Astrocyte (in vitro differentiated cells and primary cell): ENCODE measurements around the gene CLNK. TPM values are rescaled to one million over a fixed set of nuclear protein-coding genes. Genes with fewer than 3 reads are reported as not detected.

Experiments used
- DNase-seq: peaks from one replicate; pipeline ENCODE4 v3.0.0-alpha.2; 2010; ENCODE audit warnings: low read depth
- FAIRE-seq: peaks from 2 replicates; lab custom pipeline; 2011; peaks lifted over from hg19 to GRCh38; lab: Jason Lieb, UNC
- H2AFZ ChIP-seq: 2 replicates; pipeline ENCODE4 v1.6.0; 2012; ENCODE audit warnings: low read depth, low read length, inconsistent platforms
- H3K27ac ChIP-seq: 2 replicates; pipeline ENCODE4 v1.5.1; 2011; ENCODE audit warnings: low read depth, low read length, inconsistent platforms
- H3K27me3 ChIP-seq: 2 replicates; pipeline ENCODE4 v1.6.0; 2011; ENCODE audit warnings: low read length, inconsistent platforms; ENCODE audit not compliant: insufficient read depth
- H3K36me3 ChIP-seq: 2 replicates; pipeline ENCODE4 v1.5.1; 2011; ENCODE audit warnings: low read length, inconsistent platforms; ENCODE audit not compliant: insufficient read depth
- H3K4me1 ChIP-seq: 2 replicates; pipeline ENCODE4 v1.5.1; 2011; ENCODE audit warnings: low read length, inconsistent platforms; ENCODE audit not compliant: insufficient read depth
- H3K4me2 ChIP-seq: 2 replicates; pipeline ENCODE4 v1.6.0; 2012; ENCODE audit warnings: low read length, inconsistent platforms
- H3K4me3 ChIP-seq: 2 replicates; pipeline ENCODE4 v1.5.1; 2011; ENCODE audit warnings: low read depth, mild to moderate bottlenecking, low read length, inconsistent platforms; ENCODE audit not compliant: insufficient read depth
- H3K79me2 ChIP-seq: 2 replicates; pipeline ENCODE4 v1.6.0; 2012; ENCODE audit warnings: mild to moderate bottlenecking, low read length, inconsistent platforms; ENCODE audit not compliant: insufficient read depth
- H3K9ac ChIP-seq: 2 replicates; pipeline ENCODE4 v1.6.0; 2012; ENCODE audit warnings: mild to moderate bottlenecking, low read length, inconsistent platforms
- H3K9me3 ChIP-seq: 2 replicates; pipeline ENCODE4 v1.5.1; 2012; ENCODE audit warnings: low read depth, mild to moderate bottlenecking, low read length, inconsistent platforms; ENCODE audit not compliant: insufficient read depth
- H4K20me1 ChIP-seq: 2 replicates; pipeline ENCODE4 v1.6.0; 2012; ENCODE audit warnings: low read length, inconsistent platforms; ENCODE audit not compliant: insufficient read depth
- H3K27ac Mint-ChIP-seq: one replicate; pipeline ENCODE4 v1.8.0; 2021; ENCODE audit warnings: mild to moderate bottlenecking, mixed read lengths; ENCODE audit not compliant: unreplicated experiment
- H3K27me3 Mint-ChIP-seq: one replicate; pipeline ENCODE4 v1.8.0; 2021; ENCODE audit warnings: low read depth, mixed read lengths; ENCODE audit not compliant: unreplicated experiment
- H3K36me3 Mint-ChIP-seq: one replicate; pipeline ENCODE4 v1.8.0; 2021; ENCODE audit warnings: low read depth, mixed read lengths; ENCODE audit not compliant: unreplicated experiment
- H3K4me1 Mint-ChIP-seq: one replicate; pipeline ENCODE4 v1.8.0; 2021; ENCODE audit warnings: low read depth, mixed read lengths; ENCODE audit not compliant: unreplicated experiment
- H3K4me3 Mint-ChIP-seq: one replicate; pipeline ENCODE4 v1.8.0; 2021; ENCODE audit warnings: mild to moderate bottlenecking, moderate library complexity, mixed read lengths; ENCODE audit not compliant: unreplicated experiment
- H3K9me3 Mint-ChIP-seq: one replicate; pipeline ENCODE4 v1.8.0; 2021; ENCODE audit warnings: mild to moderate bottlenecking, mixed read lengths; ENCODE audit not compliant: unreplicated experiment
- EZH2 ChIP-seq: IDR thresholded peaks from 2 replicates; pipeline ENCODE4 v1.6.1; 2012; ENCODE audit warnings: mild to moderate bottlenecking, low read length, inconsistent platforms; ENCODE audit not compliant: insufficient read depth
- total RNA-seq: library from RNA; stranded (reverse); gene quantifications from 2 replicates; pipeline ENCODE4 v1.2.1, GENCODE V29; 2021
- TF ChIP-seq, protein P1 (sequence below): IDR thresholded peaks from 2 replicates; pipeline ENCODE4 v1.5.1; 2011; ENCODE audit warnings: low read depth, mild to moderate bottlenecking, inconsistent platforms, low read length, moderate library complexity; ENCODE audit not compliant: insufficient read depth

The CLNK gene
- total RNA-seq, 1 donor from 2014 or later, result not detected

DNA sequence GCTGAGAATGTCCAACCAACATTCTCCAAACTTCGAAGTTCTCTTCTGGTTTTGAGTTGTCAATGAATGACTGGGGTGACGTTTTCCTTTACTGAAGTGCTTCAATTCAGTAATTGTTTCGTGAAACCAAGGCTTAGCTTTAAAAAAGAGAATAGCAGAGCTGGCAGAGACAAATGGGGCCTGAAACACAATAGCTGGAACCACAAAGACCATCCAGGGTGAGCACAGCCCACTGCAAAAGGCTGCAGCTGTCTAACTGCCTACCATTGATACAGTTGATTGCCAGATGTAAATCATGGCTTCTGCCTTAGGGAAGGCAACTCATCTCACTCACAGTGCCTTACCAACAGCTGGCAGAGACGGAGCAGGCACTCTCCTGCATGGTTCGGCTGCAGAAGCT is 148.7 kb downstream of the CLNK start:
- Histone ChIP-seq H3K4me3 (no peak overlapping the region), H3K4me2 (no peak overlapping the region), H3K27me3 (no peaks in the 10 kb centered on the region), H3K4me1 (no peaks in the 10 kb centered on the region), H3K9me3 (no peaks in the 10 kb centered on the region), H2AFZ (no peak overlapping the region), H4K20me1 (no peaks in the 10 kb centered on the region), H3K9ac (no peak overlapping the region), H3K27ac (no peak overlapping the region), H3K79me2 (no peaks in the 10 kb centered on the region), H3K36me3 (no peaks in the 10 kb centered on the region)
- Mint-ChIP-seq H3K36me3 (no peaks in the 10 kb centered on the region), H3K27ac (no peak overlapping the region), H3K27me3 (peaks cover 4% of the 10 kb centered on the region), H3K4me1 (peaks cover 2% of the 10 kb centered on the region), H3K4me3 (no peak overlapping the region), H3K9me3 (no peaks in the 10 kb centered on the region)
- DNase-seq, result no peak
- TF ChIP-seq, protein P1, sequence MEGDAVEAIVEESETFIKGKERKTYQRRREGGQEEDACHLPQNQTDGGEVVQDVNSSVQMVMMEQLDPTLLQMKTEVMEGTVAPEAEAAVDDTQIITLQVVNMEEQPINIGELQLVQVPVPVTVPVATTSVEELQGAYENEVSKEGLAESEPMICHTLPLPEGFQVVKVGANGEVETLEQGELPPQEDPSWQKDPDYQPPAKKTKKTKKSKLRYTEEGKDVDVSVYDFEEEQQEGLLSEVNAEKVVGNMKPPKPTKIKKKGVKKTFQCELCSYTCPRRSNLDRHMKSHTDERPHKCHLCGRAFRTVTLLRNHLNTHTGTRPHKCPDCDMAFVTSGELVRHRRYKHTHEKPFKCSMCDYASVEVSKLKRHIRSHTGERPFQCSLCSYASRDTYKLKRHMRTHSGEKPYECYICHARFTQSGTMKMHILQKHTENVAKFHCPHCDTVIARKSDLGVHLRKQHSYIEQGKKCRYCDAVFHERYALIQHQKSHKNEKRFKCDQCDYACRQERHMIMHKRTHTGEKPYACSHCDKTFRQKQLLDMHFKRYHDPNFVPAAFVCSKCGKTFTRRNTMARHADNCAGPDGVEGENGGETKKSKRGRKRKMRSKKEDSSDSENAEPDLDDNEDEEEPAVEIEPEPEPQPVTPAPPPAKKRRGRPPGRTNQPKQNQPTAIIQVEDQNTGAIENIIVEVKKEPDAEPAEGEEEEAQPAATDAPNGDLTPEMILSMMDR, result no peak
- TF ChIP-seq EZH2, result no peak
- FAIRE-seq, result no peak

DNA sequence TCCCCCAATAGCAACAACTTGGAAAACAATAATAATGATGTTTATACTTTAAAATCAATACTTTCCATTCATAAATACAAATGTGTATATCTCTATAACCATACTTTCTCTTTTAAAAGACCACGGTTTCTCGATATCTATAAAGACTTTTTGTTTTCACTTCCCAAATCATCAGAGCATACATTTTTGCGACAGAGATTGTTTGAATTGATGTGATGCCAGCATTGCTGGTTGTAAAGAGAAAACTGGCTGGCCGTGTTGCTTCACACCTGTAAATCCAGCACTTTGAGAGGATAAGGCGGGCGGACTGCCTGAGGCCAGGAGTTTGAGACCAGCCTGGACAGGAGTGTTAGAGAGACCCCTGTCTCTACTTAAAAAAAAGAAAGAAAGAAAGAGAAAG is 149.7 kb downstream of the CLNK start:
- FAIRE-seq, result no peak
- H3K79me2 ChIP-seq, result no peaks in the 10 kb centered on the region
- TF ChIP-seq, protein P1, result no peak

DNA sequence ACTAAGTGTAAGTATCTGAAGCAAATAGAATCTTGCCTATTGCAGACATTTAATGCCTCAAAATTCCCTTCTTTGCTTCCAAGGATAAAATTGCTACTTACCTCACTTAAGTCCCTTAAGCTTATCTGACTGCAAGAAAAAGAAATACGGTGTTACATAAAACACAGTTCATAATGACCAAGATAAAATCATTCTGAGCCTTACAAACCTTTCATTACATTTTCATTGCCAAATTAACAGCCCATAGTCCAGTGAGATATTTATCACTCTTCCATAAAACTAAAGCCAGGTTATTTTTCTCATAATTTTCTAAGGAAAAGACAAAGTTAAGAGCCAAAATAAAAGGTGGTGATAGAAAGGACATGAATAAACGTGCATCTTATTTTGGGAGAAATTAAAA is 152.4 kb downstream of the CLNK start:
- no peaks in the 10 kb centered on the region for H3K36me3 Mint-ChIP-seq
- H3K4me1 ChIP-seq, result peaks cover 4% of the 10 kb centered on the region
- H3K79me2 ChIP-seq, result no peaks in the 10 kb centered on the region
- no peaks in the 10 kb centered on the region for H3K36me3 ChIP-seq
- peaks cover 6% of the 10 kb centered on the region for H3K4me1 Mint-ChIP-seq
- H3K27me3 ChIP-seq, result no peaks in the 10 kb centered on the region
- H3K9ac ChIP-seq, result no peak overlapping the region
- no peak overlapping the region for H3K4me2 ChIP-seq
- H3K9me3 Mint-ChIP-seq, result no peaks in the 10 kb centered on the region
- H4K20me1 ChIP-seq, result no peaks in the 10 kb centered on the region
- no peaks in the 10 kb centered on the region for H3K27me3 Mint-ChIP-seq
- H3K27ac ChIP-seq, result no peak overlapping the region
- TF ChIP-seq, protein P1, result no peak
- no peak for TF ChIP-seq EZH2
- H3K27ac Mint-ChIP-seq, result no peak overlapping the region
- FAIRE-seq (no peak), DNase-seq (no peak)
- no peak overlapping the region for H2AFZ ChIP-seq
- no peaks in the 10 kb centered on the region for H3K9me3 ChIP-seq
- H3K4me3 ChIP-seq, result no peak overlapping the region
- H3K4me3 Mint-ChIP-seq, result no peak overlapping the region

More for the DNA sequence above, 149.7 kb downstream of the CLNK start:
- Histone ChIP-seq H3K4me1 (no peaks in the 10 kb centered on the region), H3K27ac (no peak overlapping the region), H2AFZ (no peak overlapping the region), H3K36me3 (no peaks in the 10 kb centered on the region), H3K9me3 (no peaks in the 10 kb centered on the region), H3K4me2 (no peak overlapping the region), H3K4me3 (no peak overlapping the region), H3K27me3 (no peaks in the 10 kb centered on the region), H4K20me1 (no peaks in the 10 kb centered on the region), H3K9ac (no peak overlapping the region)
- Mint-ChIP-seq H3K9me3 (no peaks in the 10 kb centered on the region), H3K27ac (no peak overlapping the region), H3K4me3 (no peak overlapping the region), H3K4me1 (peaks cover 2% of the 10 kb centered on the region), H3K36me3 (no peaks in the 10 kb centered on the region), H3K27me3 (peaks cover 4% of the 10 kb centered on the region)
- DNase-seq, result no peak
